COR-L47 (cell line): Measurements from ENCODE around the gene ZBTB22.
"Not testable (repeated sequence)": the region's sequence is repeated elsewhere in the genome, so short reads cannot be mapped to it uniquely, and the experiment has no call there.

Experiments used
- DNase-seq: peaks from one replicate; lab custom pipeline; 2025; lab: John Stamatoyannopoulos, UW

Gene ZBTB22

GRCh38 chr6:33317669-33318425 lies at the start of gene ZBTB22:
ZBTB22 (minus strand) TSS chr6:33317744; CDS start chr6:33316916, 828 bp downstream.
- peak; percentile 97 for DNase-seq

GRCh38 chr6:33367009-33367714 lies 49.6 kb upstream of the ZBTB22 start:
- DNase-seq: no peak

GRCh38 chr6:33365206-33365971 lies 47.8 kb upstream of the ZBTB22 start:
- not testable (repeated sequence) for DNase-seq

- DNase-seq: not testable (repeated sequence)
Measured at GRCh38 chr6:33364475-33365205, 47.1 kb upstream of the ZBTB22 start.

- DNase-seq: not testable (repeated sequence)
Measured at GRCh38 chr6:33363486-33363885, 45.9 kb upstream of the ZBTB22 start.

- DNase-seq: no peak
Measured at GRCh38 chr6:33359331-33359730, 41.8 kb upstream of the ZBTB22 start.

- not testable (repeated sequence) for DNase-seq
Measured at GRCh38 chr6:33357160-33357871, 39.8 kb upstream of the ZBTB22 start.

- DNase-seq: no peak
Measured at GRCh38 chr6:33356295-33356694, 38.8 kb upstream of the ZBTB22 start.

- DNase-seq: not testable (repeated sequence)
Measured at GRCh38 chr6:33355860-33356259, 38.3 kb upstream of the ZBTB22 start.

GRCh38 chr6:33347816-33348215 lies 30.3 kb upstream of the ZBTB22 start:
- no peak for DNase-seq

GRCh38 chr6:33346972-33347371 lies 29.4 kb upstream of the ZBTB22 start:
- not testable (repeated sequence) for DNase-seq

- peak; percentile 80 for DNase-seq
Measured at GRCh38 chr6:33344701-33345697, 27.5 kb upstream of the ZBTB22 start.

- no peak for DNase-seq
Measured at GRCh38 chr6:33343953-33344611, 26.5 kb upstream of the ZBTB22 start.

- not testable (repeated sequence) for DNase-seq
Measured at GRCh38 chr6:33343606-33343952, 26.0 kb upstream of the ZBTB22 start.

- no peak for DNase-seq
Measured at GRCh38 chr6:33339193-33339592, 21.6 kb upstream of the ZBTB22 start.

GRCh38 chr6:33336495-33336894 lies 19.0 kb upstream of the ZBTB22 start:
- DNase-seq: no peak

- DNase-seq: no peak
Measured at GRCh38 chr6:33335916-33336315, 18.4 kb upstream of the ZBTB22 start.

GRCh38 chr6:33333666-33334065 lies 16.1 kb upstream of the ZBTB22 start:
- DNase-seq: no peak

GRCh38 chr6:33330736-33331135 lies 13.2 kb upstream of the ZBTB22 start:
- DNase-seq: no peak

- DNase-seq: no peak
Measured at GRCh38 chr6:33329058-33329457, 11.5 kb upstream of the ZBTB22 start.
